Neural cell (in vitro differentiated cells): ENCODE data around the gene PLEKHO2.

Source experiments
- CTCF ChIP-seq: fragments of 450-650 bp; IDR thresholded peaks from 2 replicates; pipeline ENCODE4 v1.5.1; 2014; ENCODE audit warnings: antibody characterized with exemption, mild to moderate bottlenecking, moderate library complexity; ENCODE audit not compliant: poor library complexity, severe bottlenecking
- EZH2 ChIP-seq: fragments of 200-600, 300-800 bp; shearing (Covaris generic), sonication (generic); IDR thresholded peaks from 2 replicates; pipeline ENCODE4 v1.6.1; 2014; ENCODE audit warnings: antibody characterized with exemption, low read length, borderline replicate concordance, mild to moderate bottlenecking; ENCODE audit not compliant: insufficient read depth, poor library complexity, severe bottlenecking
- POLR2AphosphoS5 ChIP-seq: IDR thresholded peaks from 2 replicates; pipeline ENCODE4 v1.6.1; 2012
- TAF1 ChIP-seq: IDR thresholded peaks from 2 replicates; pipeline ENCODE4 v1.6.1; 2012; ENCODE audit warnings: low read depth

- TF ChIP-seq CTCF (no peak), POLR2AphosphoS5 (no peak), TAF1 (no peak), EZH2 (no peak)
Observed at GRCh38 chr15:64813075-64813474, 28.6 kb upstream of the PLEKHO2 start.
